ENCODE results near the gene PCAT7. TPM values are rescaled to one million over a fixed set of nuclear protein-coding genes. Genes with fewer than 3 reads are reported as not detected.

Gene PCAT7
- total and polyA plus RNA-seq, 8 donors: 0.18 to 1.8 (median 0.62) TPM; not detected in 1

DNA sequence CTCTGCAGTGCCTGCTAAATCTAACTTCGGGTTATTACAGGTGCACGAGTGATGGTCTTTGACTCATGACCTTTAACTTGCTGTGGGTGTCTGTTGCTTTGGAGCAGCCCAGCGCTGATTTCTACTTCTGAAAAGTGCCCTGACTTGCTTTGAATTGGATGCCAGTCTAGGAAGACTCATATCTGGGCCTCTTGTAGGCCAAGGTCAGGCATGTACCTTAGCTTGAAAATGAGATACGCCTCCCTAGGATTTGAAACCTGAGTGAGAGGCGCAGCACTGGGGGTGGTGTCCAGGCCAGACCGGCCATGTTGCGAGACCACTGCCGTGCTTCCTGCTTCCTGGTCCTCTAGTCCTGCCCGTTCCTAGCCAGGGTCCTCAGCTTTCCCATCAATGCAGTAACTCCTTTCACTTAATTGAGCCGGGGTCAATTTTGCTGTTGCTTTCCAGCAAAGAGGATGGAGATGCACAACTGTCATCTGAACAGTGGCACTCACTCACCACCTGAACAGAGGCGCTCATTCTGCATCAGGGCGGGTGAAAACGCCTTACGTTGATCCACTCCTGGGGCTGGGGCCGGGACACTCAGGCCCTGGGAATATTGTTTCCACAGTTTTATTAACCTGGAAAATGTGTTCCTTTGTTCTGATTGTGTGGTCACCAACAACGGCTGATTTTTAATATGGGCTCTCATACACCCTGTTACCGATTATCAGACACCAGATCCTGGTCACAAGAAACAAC lies 14.3 kb downstream of the PCAT7 start:
- H3K27ac ChIP-seq: no peak overlapping the region
- no peaks in the 10 kb centered on the region for H3K27me3 ChIP-seq
- no peaks in the 10 kb centered on the region for H3K4me1 ChIP-seq
- no peaks in the 10 kb centered on the region for H3K9me3 ChIP-seq
- TF ChIP-seq POLR2AphosphoS5 (IDR thresholded peaks at IDR 0.05): no peak
- DNase-seq: no peak
- H3K4me3 ChIP-seq: no peak overlapping the region
- peaks cover 0 to 6% (median 2%) of the 10 kb centered on the region in 4 donors for H3K36me3 ChIP-seq
- intact Hi-C loops (cut with DNase I; ENCODE audit: low total_unique reads): no loop called here
- WGBS, 5 donors: 92 to 96% (median 94%) methylated on average over 17 of the region's 17 CpGs

GRCh38 chr9:94576131-94576530 lies 21.2 kb downstream of the PCAT7 start:
- intact Hi-C loops (cut with DNase I; ENCODE audit: low total_unique reads): no loop called here
- peaks cover 0 to 16% (median 11%) of the 10 kb centered on the region in 4 donors for H3K4me1 ChIP-seq
- no peak overlapping the region for H3K27ac ChIP-seq
- TF ChIP-seq, protein P1, sequence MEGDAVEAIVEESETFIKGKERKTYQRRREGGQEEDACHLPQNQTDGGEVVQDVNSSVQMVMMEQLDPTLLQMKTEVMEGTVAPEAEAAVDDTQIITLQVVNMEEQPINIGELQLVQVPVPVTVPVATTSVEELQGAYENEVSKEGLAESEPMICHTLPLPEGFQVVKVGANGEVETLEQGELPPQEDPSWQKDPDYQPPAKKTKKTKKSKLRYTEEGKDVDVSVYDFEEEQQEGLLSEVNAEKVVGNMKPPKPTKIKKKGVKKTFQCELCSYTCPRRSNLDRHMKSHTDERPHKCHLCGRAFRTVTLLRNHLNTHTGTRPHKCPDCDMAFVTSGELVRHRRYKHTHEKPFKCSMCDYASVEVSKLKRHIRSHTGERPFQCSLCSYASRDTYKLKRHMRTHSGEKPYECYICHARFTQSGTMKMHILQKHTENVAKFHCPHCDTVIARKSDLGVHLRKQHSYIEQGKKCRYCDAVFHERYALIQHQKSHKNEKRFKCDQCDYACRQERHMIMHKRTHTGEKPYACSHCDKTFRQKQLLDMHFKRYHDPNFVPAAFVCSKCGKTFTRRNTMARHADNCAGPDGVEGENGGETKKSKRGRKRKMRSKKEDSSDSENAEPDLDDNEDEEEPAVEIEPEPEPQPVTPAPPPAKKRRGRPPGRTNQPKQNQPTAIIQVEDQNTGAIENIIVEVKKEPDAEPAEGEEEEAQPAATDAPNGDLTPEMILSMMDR (IDR thresholded peaks at IDR 0.05): no peak
- no peak for TF ChIP-seq POLR2A (IDR thresholded peaks at IDR 0.05)
- TF ChIP-seq POLR2AphosphoS5 (IDR thresholded peaks at IDR 0.05): no peak
- no peak for TF ChIP-seq EP300 (IDR thresholded peaks at IDR 0.05)
- no peaks in the 10 kb centered on the region for H3K27me3 ChIP-seq
- no peak for DNase-seq
- 78 to 91% (median 89%) methylated on average over 2 of the region's 2 CpGs for WGBS, 5 donors
- H3K4me3 ChIP-seq: no peak overlapping the region
- peaks cover 0 to 4% (median 1%) of the 10 kb centered on the region in 4 donors for H3K36me3 ChIP-seq
- H3K9me3 ChIP-seq: no peaks in the 10 kb centered on the region

- Histone ChIP-seq H3K27ac (no peak overlapping the region), H3K4me3 (no peak overlapping the region), H3K9me3 (no peaks in the 10 kb centered on the region), H3K36me3 (peaks cover 0 to 3% (median 0%) of the 10 kb centered on the region in 4 donors), H3K4me1 (peaks cover 0 to 16% (median 11%) of the 10 kb centered on the region in 4 donors), H3K27me3 (no peaks in the 10 kb centered on the region)
- no peak for DNase-seq
- TF ChIP-seq, protein P1 (IDR thresholded peaks at IDR 0.05): no peak
- no peak for TF ChIP-seq POLR2A (IDR thresholded peaks at IDR 0.05)
- no peak for TF ChIP-seq POLR2AphosphoS5 (IDR thresholded peaks at IDR 0.05)
- 0 to 45% (median 33%) methylated on average over 1 of the region's 1 CpG for WGBS, 5 donors
- intact Hi-C loops (cut with DNase I; ENCODE audit: low total_unique reads): no loop called here
Measured at GRCh38 chr9:94577036-94577435, 22.2 kb downstream of the PCAT7 start.

- TF ChIP-seq POLR2A (IDR thresholded peaks at IDR 0.05) (no peak), EP300 (IDR thresholded peaks at IDR 0.05) (no peak), POLR2AphosphoS5 (IDR thresholded peaks at IDR 0.05) (no peak)
- TF ChIP-seq, protein P1 (IDR thresholded peaks at IDR 0.05): no peak
- Histone ChIP-seq H3K36me3 (no peaks in the 10 kb centered on the region), H3K27me3 (no peaks in the 10 kb centered on the region), H3K4me3 (no peak overlapping the region), H3K27ac (no peak overlapping the region), H3K4me1 (peaks cover 0 to 16% (median 11%) of the 10 kb centered on the region in 4 donors), H3K9me3 (no peaks in the 10 kb centered on the region)
- WGBS, 5 donors: 13 to 23% (median 17%) methylated on average over 2 of the region's 2 CpGs
- intact Hi-C loops (cut with DNase I; ENCODE audit: low total_unique reads): no loop called here
- no peak for DNase-seq
Measured at GRCh38 chr9:94577571-94577970, 22.7 kb downstream of the PCAT7 start.

DNA sequence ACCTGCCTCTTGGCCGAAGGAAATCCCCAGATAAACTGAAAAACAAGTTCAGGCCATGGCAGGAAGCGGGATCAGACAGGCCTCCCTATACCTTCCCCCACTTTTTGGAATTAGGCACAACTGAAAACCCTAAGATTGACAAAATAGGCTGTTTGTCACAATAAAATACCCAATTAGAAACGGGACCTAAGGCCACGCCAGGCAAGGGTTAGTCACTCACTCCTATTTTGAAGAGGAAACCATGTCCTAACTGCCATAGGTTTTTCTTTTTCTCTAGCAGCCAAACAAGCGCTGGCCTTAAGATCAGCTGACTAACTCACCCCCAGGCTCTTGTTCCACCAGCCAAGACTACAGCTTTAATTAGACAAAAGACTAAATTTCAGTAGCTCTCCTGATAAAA lies 26.8 kb downstream of the PCAT7 start:
- WGBS, 5 donors: 85 to 94% (median 93%) methylated on average over 5 of the region's 5 CpGs
- no peak for TF ChIP-seq EP300 (IDR thresholded peaks at IDR 0.05)
- TF ChIP-seq, protein P1 (IDR thresholded peaks at IDR 0.05): no peak
- no peak for TF ChIP-seq POLR2AphosphoS5 (IDR thresholded peaks at IDR 0.05)
- no peak for TF ChIP-seq POLR2A (IDR thresholded peaks at IDR 0.05)
- no peak for DNase-seq
- Histone ChIP-seq H3K27ac (no peak overlapping the region), H3K27me3 (no peaks in the 10 kb centered on the region), H3K4me3 (no peak overlapping the region), H3K4me1 (peaks cover 0 to 14% (median 11%) of the 10 kb centered on the region in 4 donors), H3K36me3 (no peaks in the 10 kb centered on the region), H3K9me3 (no peaks in the 10 kb centered on the region)
- intact Hi-C loops (cut with DNase I; ENCODE audit: low total_unique reads): no loop called here

Data from stomach (tissue), 9 donors.